OCI-M1 (cell line): Measurements from ENCODE around the gene CHRNB1.
A peak's percentile ranks its signal among the peaks of the same experiment; 100 is the strongest.

Experiments
- DNase-seq: peaks from one replicate; lab custom pipeline; 2025; lab: John Stamatoyannopoulos, UW

Gene CHRNB1, protein sequence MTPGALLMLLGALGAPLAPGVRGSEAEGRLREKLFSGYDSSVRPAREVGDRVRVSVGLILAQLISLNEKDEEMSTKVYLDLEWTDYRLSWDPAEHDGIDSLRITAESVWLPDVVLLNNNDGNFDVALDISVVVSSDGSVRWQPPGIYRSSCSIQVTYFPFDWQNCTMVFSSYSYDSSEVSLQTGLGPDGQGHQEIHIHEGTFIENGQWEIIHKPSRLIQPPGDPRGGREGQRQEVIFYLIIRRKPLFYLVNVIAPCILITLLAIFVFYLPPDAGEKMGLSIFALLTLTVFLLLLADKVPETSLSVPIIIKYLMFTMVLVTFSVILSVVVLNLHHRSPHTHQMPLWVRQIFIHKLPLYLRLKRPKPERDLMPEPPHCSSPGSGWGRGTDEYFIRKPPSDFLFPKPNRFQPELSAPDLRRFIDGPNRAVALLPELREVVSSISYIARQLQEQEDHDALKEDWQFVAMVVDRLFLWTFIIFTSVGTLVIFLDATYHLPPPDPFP

DNA sequence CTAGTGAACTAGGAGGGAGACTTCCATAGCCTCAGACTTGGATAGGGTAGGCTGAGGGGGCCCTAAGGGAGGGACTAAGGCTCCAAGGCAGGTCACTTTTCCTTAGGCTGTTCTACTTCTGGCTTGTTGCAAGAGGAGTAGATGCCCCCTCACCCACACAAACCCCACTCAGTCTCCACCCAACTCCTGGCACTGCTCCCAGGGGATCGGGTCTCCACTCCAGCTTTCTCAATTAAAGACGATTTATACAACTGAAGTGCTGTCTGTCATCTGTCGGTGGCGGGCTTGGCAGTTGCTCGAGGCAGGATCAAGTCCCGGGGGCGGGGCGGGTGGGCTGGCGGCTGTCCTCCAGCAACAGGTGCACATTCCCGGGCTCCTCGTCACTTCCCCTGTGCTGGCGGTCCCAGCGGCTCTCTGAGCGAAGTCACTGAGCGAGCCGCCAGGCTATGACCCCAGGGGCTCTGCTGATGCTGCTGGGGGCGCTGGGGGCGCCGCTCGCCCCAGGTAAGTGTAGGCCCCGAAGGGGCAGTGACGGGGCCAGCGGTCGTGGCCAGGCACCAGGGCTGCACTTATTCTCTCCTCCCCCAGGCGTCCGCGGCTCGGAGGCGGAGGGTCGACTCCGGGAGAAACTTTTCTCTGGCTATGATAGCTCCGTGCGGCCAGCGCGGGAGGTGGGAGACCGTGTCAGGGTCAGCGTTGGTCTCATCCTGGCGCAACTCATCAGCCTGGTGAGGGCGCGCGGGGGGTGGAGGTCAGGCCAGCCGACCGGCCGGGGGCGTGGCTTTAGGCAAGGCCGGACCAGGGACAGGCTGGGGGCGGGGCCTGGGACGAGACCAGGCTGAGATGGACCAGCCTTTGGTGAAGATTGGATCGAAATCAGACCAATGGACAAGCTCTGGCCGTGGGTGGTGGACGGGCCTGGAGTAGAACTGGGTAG lies at the start of gene CHRNB1:
Gene CHRNB1 (plus strand): TSS at position 380 of the 937 bp plus-strand sequence. CDS start 67 bp downstream, at position 447.
- peak; percentile 58 for DNase-seq

DNA sequence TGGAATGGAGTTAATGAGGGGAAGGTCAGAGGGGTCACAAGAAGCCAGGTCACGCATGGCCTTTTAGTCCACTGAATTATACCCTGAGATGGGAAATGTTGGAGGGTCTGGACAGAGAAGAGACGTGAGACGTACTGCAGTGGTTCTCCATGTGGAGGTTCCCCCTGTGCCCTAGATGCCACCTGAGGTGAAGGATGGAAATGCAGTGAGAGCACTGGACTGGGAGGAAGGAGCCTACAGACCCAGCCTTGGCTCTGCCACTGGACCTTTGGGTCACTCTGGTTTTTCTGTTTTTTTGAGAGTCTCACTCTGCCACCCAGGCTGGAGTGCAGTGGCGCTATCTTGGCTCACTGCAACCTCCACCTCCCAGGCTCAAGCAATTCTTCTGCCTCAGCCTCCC lies 48.7 kb upstream of the CHRNB1 start:
- no peak for DNase-seq

DNA sequence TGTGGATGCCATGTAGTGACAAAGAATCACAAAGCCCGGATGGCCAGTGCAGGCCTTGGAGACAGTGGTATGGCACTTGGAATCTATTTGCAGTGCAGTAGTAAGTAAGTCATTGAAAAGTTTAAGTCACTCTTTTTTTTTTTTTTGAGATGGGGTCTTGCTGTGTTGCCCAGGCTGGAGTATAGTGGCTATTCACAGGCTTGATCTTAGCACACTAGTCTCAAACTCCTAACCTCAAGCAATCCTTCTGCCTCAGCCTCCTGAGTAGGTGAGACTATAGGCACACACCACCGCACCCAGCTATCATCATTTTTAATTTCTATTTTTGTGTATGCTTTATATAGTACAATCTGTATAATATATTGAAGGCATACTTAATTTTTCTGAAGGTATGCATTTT lies 46.2 kb upstream of the CHRNB1 start:
- DNase-seq: no peak

DNA sequence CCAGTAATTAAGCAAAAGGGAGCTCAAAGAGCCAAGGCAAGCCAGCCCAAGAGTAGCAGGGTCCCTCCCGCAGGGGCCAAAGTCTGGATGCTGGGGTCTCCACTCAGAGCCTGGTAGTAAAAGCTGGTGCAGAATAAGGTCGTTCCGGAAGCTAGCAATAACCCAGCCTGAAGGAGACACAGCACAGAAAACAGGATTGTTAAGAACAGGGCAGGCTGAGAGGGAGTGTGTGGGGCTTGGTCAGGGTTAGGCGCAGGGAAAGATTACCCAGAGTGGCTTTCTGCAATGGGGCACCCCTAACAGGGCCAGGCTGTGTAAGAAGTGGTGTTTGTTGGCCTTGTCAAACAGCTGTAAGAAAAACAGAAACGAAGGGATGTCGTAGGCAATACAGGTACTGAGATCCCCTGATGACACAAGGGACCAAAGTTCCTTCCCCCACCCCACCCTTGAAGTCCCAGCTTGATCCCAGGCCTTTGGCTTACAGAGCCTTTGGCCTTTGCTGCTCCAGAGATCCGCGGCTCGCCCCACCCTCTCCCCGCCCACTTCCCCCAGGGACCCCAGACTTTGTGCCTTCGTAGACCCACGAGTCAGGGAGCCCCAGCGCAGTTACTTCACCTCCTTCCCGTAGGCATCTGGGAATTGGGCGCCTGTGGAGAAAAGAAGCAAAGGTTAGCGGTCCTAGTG lies 41.7 kb upstream of the CHRNB1 start:
- DNase-seq: no peak

DNA sequence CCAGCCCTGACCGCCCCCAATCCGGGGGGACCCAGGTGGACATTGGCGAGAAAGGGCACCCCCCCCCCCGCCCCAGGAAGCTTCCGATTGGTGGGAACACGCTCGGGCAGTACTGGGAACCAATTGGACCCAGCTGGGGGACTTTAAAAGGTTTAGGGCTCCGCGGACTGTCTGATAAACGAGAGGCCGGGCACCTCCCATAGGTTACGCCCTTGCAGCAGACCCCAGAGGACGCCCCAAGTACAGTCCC lies 41.2 kb upstream of the CHRNB1 start:
- no peak for DNase-seq

DNA sequence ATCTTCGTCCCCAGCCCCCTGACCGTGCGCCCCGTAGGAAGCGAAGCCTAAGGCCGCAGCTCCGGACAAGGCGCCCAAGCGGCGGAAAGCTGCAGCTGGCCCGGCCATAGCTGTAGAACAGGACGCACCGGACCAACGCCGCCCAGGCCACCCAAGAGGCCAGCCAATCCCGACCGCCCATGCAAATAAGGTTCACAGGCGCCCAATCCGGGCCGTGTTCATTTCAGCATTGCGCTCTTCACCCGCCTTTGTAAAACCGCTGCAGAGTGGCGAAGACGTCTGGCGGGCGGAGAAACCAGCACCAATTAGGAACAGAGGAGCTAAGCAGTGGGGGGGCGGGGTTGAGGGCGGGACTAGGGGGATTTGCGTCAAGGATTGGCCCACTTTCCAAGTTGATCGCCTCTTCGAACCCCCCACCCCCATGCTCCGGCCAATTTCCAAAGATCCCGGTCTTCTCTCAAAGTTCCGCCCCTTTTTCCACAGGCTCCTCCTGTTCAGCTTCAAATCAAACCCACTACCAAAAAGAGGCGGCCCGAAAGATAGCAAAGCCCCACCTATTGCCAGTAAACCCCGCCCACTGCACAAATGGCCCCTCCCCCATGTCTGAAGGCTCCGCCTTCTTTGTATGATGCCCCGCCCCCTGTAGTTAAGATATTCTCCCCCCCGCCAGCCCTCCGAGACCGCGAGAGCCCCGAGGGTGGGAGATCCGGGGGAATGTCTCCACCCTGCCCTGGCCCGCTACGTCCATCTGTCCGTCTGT lies 40.7 kb upstream of the CHRNB1 start, which contains the start of gene TMEM256:
Gene TMEM256 (minus strand): TSS at position 121 of the 760 bp plus-strand sequence. CDS start 13 bp downstream, at position 108.
- DNase-seq: peak; percentile 100

DNA sequence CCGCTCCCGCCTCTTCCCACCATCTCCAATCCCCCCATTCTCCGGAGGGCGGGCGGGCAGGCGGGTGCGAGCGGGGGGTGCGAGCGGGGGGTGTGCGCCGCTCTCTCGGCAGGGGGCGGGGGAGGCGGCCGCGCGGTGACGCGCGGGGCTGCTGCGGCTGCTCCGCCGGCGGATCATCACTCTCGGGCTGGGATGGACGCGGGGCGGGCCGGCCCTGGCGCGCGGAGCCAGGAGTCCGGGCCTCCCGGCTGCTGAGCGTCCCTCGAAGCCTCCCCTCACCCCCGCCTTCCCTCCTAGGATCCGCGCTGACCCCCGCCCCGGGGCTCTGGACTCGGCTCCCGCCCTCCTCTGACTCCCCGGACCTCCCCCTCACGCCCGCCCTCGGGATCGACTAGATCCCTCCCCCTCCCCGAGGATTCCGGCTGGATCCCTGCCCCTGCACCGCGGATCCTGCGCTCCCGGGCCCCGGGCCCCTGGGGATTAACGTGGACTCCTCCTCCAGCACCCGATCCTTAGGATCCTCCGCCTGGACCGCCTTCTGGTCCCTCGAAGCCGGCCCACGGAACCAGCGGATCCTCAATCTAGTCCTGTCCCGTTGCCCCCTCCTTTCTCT lies 40.0 kb upstream of the CHRNB1 start:
- DNase-seq: no peak

DNA sequence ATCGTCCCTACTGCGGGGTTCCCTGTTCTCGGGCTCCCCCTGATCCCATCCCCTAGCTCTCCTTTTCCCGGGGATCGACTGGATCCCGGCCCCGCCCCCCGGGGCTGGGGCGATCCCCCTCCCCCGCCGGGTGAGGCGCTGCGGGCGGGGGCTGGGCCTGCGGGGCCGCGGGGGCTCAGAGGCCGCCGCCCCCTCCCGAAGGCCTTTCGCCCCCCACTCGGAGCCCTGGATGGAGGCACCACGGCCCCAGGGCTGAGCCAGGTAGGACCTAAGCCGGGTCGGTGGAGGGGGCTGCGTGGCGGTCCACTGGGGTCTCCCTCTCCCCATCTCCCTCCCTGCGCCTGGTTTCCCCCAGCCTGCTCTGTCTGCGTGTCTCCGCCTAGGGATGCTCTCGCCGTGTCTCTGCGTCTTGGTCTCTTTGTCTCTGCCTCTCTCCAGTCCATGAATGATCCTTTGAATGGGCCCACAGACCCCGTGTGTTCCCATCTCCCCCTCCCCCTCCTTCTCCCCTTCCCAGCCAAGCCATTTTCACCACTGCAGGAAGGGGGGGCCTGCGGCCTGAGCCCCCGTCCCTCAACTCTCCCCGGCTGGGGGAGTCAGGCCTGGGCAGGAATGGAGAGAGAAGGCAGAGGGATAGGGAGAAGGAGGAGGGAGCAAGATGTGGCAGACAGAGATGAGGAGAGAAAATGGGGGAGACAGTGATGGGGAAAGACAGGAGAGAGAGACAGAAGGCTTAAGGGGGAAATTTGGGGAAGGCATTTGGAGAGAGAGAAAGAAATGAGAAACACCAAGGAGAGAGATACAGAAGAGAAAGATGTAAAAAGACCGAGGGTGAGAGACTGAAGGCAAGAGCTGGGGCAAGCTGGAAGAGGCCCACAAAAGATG lies 39.3 kb upstream of the CHRNB1 start:
- no peak for DNase-seq

DNA sequence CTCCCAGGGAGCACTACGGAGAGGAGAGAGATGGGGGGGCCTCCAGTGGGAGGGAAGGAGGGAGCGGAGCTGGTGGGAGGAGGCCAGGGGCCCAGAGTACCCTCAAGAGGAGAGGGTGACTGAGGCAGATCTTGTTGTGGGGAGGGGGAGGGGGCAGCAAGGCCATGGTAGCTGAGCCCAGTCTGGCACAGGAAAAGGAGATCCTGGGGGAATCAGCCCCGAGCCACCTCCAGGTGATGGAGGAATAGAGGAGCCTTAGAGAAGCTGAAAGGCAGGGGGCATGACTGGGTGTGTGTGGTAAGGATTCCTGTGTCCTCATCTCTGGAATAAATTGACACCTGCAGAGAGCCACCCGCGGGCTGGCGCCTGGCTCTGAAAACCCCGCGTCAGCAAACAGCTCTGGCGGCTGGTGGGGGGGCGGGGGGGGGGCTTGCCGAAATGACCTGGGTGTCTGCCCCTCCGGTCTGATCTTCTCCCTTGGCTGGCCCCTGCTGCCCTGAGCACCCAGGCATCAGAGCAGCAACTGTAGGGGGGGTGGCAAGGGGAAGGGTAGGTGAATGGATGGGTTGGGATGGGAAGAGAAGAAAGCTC lies 38.5 kb upstream of the CHRNB1 start:
- DNase-seq: no peak

DNA sequence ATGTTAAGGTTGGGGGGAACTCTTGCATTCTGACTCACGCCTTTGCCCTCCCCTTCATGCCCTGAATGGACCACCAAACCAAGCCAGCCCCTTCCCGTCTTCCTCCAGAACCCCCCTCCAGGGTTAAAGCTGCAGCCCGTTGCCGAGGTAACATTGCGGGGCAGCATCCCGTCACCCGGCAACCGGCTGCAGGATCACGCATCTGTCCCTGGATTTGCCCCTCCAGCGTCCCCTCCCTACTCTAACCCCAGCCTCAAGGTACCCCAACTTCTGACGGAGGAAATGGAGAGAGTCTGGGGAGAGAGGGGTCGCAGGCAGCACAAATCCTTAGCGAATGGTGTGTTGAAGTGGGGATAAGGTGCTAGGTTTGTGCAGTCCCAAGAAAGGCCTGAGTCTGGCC lies 37.8 kb upstream of the CHRNB1 start:
- no peak for DNase-seq

DNA sequence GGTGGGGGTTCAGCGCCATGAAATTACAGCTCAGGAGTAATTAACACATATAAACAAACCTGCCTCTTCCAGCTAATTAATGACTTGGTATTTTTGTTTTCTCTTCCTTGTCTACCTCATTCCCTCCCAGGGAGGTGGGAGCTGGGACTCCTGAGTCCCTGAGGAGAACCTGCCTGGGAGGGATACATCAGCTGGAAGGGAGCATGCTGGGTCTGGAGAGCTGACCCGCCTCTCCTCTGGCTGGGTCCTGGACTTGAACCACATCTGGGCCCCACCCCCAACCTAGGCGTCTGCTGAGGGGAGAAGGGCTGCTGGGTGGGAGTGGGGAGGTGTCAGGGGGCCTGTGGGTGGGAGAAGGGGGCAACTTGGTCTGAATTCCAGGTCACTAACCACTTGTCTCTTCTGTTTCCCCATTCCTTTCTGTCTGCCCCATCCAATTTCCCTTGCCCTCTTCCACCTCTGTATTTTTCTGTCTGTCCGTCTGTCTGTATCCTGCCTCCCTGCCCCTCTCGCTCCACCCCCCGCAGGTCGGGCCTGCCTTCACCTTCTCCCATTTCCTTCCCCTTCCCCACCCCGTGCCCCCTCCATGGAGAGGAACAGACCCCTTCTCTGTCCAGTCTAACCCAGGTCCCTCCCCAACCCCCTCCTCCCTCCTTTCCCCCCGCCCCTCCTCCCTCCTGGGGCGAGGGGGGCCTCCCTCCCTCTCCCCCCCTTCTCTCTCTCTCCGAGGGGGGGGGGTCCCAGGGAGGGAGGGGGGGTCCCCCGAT lies 37.2 kb upstream of the CHRNB1 start, which contains the start of gene NLGN2:
Gene NLGN2 (plus strand): TSS at position 361 of the 767 bp plus-strand sequence. CDS start 411 bp downstream, outside the sequence.
- DNase-seq: no peak

DNA sequence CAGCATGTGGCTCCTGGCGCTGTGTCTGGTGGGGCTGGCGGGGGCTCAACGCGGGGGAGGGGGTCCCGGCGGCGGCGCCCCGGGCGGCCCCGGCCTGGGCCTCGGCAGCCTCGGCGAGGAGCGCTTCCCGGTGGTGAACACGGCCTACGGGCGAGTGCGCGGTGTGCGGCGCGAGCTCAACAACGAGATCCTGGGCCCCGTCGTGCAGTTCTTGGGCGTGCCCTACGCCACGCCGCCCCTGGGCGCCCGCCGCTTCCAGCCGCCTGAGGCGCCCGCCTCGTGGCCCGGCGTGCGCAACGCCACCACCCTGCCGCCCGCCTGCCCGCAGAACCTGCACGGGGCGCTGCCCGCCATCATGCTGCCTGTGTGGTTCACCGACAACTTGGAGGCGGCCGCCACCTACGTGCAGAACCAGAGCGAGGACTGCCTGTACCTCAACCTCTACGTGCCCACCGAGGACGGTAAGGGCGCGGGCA lies 36.6 kb upstream of the CHRNB1 start:
- DNase-seq: no peak

DNA sequence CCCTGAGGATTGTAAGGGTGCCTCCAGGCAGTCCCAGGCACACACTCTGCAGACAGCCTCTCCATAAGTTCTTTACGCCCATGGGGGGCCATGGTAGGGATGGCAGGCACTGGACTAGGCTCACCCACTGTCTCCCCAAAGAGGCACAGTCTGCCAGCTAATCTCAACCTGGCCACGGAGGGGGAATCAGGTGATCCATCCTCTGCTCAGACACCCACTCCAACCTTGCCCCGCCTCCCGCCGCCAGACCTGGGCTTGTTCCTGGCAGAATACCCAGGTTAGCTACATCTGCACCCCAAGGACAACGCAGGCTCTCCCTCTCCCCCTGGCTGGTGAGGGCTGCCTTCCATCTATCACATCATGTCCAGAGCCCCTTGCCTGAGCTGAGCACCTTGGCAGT lies 36.0 kb upstream of the CHRNB1 start:
- DNase-seq: no peak

DNA sequence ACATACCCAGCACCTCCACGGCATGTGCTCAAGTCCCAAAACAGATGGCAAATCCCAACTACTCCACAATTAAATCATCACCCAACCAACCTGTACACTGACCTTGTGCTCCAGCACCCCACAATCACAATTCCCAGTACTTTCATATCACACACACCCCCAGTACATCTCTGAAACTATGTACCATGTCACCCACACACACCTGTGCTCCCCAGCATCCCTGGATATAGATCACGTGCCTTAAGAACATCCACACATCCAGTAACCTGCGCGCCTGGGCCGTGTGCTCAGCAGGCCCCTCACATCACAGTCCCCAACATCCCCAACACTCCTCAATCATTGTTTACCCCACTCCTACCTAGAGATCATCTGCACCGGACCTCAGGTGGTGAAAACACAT lies 35.1 kb upstream of the CHRNB1 start:
- no peak for DNase-seq

DNA sequence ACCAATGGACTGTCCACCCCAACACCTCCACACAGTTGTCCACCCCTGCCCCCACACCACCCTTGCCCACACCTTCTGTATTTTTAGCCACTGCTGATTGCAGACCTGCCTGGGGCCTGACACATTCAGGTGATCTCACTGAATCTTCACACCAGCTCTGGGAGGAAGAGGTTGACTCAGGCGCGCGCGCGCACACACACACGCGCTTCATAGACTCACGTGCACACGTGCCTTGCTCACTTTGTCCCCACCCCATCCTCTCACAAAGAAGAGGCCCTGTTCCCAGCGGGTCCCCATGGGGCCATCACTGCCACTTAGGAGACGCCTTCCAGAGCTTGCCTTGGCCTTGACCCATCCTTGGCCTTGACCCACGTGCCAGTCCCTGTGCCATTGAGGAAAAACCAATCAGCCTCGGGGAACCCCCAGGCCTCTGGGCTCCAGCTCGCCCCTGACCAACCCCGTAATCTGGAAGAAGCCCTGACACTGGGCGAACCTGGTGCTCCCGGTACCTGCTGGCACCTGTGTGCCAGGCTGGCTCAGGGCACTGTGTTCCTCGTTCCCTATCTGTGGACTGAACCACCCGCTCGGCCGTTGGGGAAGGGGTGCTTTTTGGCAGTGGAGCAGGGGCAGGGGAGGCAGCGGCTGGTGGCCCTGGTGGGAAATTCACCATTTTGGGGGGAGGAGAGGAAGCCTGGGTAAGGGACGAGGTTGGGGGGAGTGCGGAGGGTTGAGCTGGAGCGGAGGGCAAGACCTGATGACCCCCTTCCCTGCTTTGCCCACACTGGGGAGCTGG lies 34.0 kb upstream of the CHRNB1 start:
- no peak for DNase-seq

DNA sequence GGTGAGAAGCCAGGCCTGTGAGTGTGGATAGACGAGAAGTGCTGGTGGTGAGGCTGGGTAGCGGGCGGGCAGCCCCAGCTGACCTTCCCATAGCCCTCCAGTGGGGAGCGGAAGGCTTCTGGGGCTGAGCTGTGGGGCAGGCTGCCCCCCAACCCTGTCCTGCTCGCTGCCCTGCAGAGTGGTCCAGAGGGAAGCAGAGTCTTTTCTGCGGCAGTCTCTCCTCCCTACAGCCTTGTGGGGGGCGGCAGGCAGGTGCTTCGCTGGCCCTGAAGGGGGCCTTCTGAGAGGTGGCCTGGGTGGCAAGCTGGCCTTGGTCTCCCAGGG lies 33.5 kb upstream of the CHRNB1 start:
- DNase-seq: no peak

DNA sequence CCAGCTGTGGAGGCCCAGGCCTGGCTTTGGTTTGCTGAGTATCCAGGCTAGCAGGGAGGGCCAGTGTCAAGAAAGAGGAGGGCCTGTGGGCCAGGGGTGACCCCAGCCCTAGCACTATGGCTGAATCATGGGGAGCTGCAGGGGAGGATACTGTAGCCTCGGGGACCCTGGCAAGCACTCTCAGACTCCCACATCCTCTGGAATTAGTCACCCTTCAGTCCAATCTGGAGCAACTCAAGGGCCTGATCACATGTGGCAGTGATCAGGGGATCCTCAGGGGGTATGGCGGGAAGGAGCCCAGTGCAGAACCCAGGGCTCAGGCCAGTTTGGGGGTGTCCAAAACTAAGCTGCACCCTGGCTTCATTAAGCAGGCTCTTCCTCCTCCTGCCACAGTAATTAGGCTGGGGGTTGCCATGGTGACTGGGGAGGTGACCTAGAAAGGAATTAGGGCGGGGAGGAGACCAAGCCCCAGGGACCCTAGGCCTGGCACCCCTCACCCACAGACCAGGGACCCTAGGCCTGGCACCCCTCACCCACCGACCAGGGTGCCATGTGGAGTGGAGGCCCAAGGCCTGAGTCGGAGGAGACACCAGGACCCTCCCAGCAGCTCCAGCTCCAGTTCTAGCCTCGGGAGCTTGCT lies 31.4 kb upstream of the CHRNB1 start:
- DNase-seq: no peak

DNA sequence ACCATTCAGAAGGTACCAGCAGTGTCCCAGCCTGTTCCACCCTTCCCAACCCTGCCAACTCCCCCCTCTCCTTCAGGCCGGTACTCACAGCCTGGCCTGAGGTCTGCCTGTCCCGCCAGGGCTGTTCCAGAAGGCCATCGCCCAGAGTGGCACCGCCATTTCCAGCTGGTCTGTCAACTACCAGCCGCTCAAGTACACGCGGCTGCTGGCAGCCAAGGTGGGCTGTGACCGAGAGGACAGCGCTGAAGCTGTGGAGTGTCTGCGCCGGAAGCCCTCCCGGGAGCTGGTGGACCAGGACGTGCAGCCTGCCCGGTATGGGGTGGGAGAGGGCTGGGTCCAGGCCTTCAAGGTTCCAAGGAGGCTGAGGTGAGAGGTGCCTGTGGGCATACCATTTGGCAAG lies 30.0 kb upstream of the CHRNB1 start:
- no peak for DNase-seq
